B cell (primary cell): Measurements from ENCODE around the gene PPP1R9A. TPM values are rescaled to one million over a fixed set of nuclear protein-coding genes. Genes with fewer than 3 reads are reported as not detected.

ENCODE experiments used
- ATAC-seq: fragments of 200-7000 bp; cut with Tn5 transposase; one replicate; pipeline ENCODE4 v1.10.0; 2021; ENCODE audit warnings: low read depth, mild to moderate bottlenecking, moderate number of reproducible peaks, moderate library complexity
- CTCF ChIA-PET: fragments of 350-600 bp; sonication (Branson Sonifier 250); formaldehyde crosslinking; loops from one replicate; lab custom pipeline; 2021; ENCODE audit warnings: antibody characterized with exemption, inconsistent platforms; lab: Charles Lee
- POLR2A ChIA-PET: fragments of 350-600 bp; sonication (Branson Sonifier 250); formaldehyde crosslinking; loops from one replicate; lab custom pipeline; 2021; ENCODE audit warnings: antibody characterized with exemption; lab: Charles Lee
- DNase-seq: peaks from one replicate; pipeline ENCODE4 v3.0.0; 2013
- H2AFZ ChIP-seq: 2 replicates; pipeline ENCODE4 v1.6.1; 2012; ENCODE audit warnings: mild to moderate bottlenecking, low read depth, low read length; ENCODE audit not compliant: insufficient read depth, poor library complexity, severe bottlenecking
- H3K27ac ChIP-seq, 2 donors: 1 replicate in 1 of 2; 2 replicates in 1 of 2; pipeline ENCODE4 v1.5.1; 2012 to 2013; ENCODE audit warnings: low read length in 2 of 2, mild to moderate bottlenecking in 2 of 2, moderate library complexity in 1 of 2
- H3K27me3 ChIP-seq, 4 experiments: fragments of 200-600 bp in 1 of 4; sonication (generic) in 1 of 4; replicated peaks in 1 of 4; 1 replicate in 2 of 4; 2 replicates in 2 of 4; pipeline versions ENCODE4 v1.6.1 to v1.7.0; 2013 to 2016; ENCODE audit warnings: low read length in 3 of 4, mild to moderate bottlenecking in 2 of 4, mixed read lengths in 1 of 4, moderate library complexity in 1 of 4; ENCODE audit not compliant: insufficient read depth in 4 of 4, control insufficient read depth in 3 of 4; ENCODE audit errors: control extremely low read depth in 1 of 4
- H3K36me3 ChIP-seq, 2 experiments: replicated peaks in 1 of 2; 1 replicate in 1 of 2; 2 replicates in 1 of 2; pipeline versions ENCODE4 v1.6.1 to v1.7.1; 2013; ENCODE audit warnings: low read length in 1 of 2; ENCODE audit not compliant: insufficient read depth in 2 of 2, control insufficient read depth in 1 of 2; ENCODE audit errors: control extremely low read depth in 1 of 2, extremely low read depth in 1 of 2
- H3K4me1 ChIP-seq, 2 donors: fragments of 200-600 bp in 1 of 2; sonication (generic) in 1 of 2; 1 replicate in 1 of 2; 2 replicates in 1 of 2; pipeline versions ENCODE4 v1.5.1 to v1.6.1; 2013 to 2017; ENCODE audit warnings: low read length in 2 of 2; ENCODE audit not compliant: control insufficient read depth in 2 of 2, insufficient read depth in 2 of 2
- H3K4me2 ChIP-seq: replicated peaks from 2 replicates; pipeline ENCODE3; 2012; ENCODE audit warnings: mild to moderate bottlenecking, low read depth, low read length; ENCODE audit not compliant: poor library complexity, severe bottlenecking
- H3K4me3 ChIP-seq, 5 experiments: fragments of 200-600 bp in 1 of 5; sonication (generic) in 1 of 5; 1 replicate in 3 of 5; 2 replicates in 2 of 5; pipeline versions ENCODE4 v1.5.1 to v1.7.0; 2011 to 2016; ENCODE audit warnings: low read length in 4 of 5, mild to moderate bottlenecking in 4 of 5, low read depth in 2 of 5, control low read depth in 1 of 5, moderate library complexity in 1 of 5; ENCODE audit not compliant: insufficient read depth in 1 of 5; ENCODE audit errors: control extremely low read depth in 1 of 5, extremely low read depth in 1 of 5
- H3K79me2 ChIP-seq: fragments of 200-600 bp; sonication (generic); one replicate; pipeline ENCODE4 v1.6.0; 2016; ENCODE audit warnings: low read length; ENCODE audit not compliant: control insufficient read depth, insufficient read depth
- H3K9ac ChIP-seq: fragments of 200-600 bp; sonication (generic); 2 replicates; pipeline ENCODE4 v1.6.1; 2017; ENCODE audit warnings: mild to moderate bottlenecking, low read length, moderate library complexity
- H3K9me3 ChIP-seq, 3 donors: one replicate each; pipeline versions ENCODE4 v1.6.1 to v1.7.1; 2013; ENCODE audit warnings: low read length in 2 of 3; ENCODE audit not compliant: control insufficient read depth in 2 of 3, insufficient read depth in 1 of 3; ENCODE audit errors: control extremely low read depth in 1 of 3
- H4K20me1 ChIP-seq: 2 replicates; pipeline ENCODE4 v1.6.0; 2012; ENCODE audit warnings: mild to moderate bottlenecking, low read length; ENCODE audit not compliant: insufficient read depth, control insufficient read depth, poor library complexity, severe bottlenecking
- H3K27ac Mint-ChIP-seq: one replicate; pipeline ENCODE4 v1.8.0; 2021; ENCODE audit warnings: mixed read lengths
- H3K27me3 Mint-ChIP-seq: one replicate; pipeline ENCODE4 v1.8.0; 2021; ENCODE audit warnings: mixed read lengths
- H3K4me1 Mint-ChIP-seq: one replicate; pipeline ENCODE4 v1.8.0; 2021; ENCODE audit warnings: mixed read lengths
- H3K4me3 Mint-ChIP-seq: one replicate; pipeline ENCODE4 v1.8.0; 2021; ENCODE audit warnings: mixed read lengths
- H3K9me3 Mint-ChIP-seq: one replicate; pipeline ENCODE4 v1.8.0; 2022; ENCODE audit warnings: mixed read lengths; ENCODE audit not compliant: insufficient read depth
- EZH2 ChIP-seq: IDR thresholded peaks from 2 replicates; pipeline ENCODE4 v1.6.1; 2012; ENCODE audit warnings: borderline replicate concordance, low read depth, mild to moderate bottlenecking, moderate library complexity, low read length; ENCODE audit not compliant: insufficient read depth, poor library complexity, severe bottlenecking
- WGBS: methylation state at CpG from one replicate; pipeline ENCODE4 v1.1.5; 2013; ENCODE audit warnings: missing lambda C conversion rate; ENCODE audit not compliant: insufficient coverage; 5-methylcytosine and 5-hydroxymethylcytosine counted together
- intact Hi-C: fragments of 100-400 bp; cut with micrococcal nuclease; formaldehyde crosslinking; loops from one replicate; pipeline ENCODE4 v1.10.0; 2022
- polyA plus RNA-seq: library from polyadenylated mRNA; depleted of rRNA; stranded (reverse); fragments of >200 nt; gene quantifications from 2 replicates; pipeline ENCODE4 v1.2.3, GENCODE V29; 2012
- total RNA-seq, 2 donors: library from RNA; stranded (reverse); fragments of 120-200 nt in 1 of 2; gene quantifications; 1 replicate in 1 of 2; 2 replicates in 1 of 2; pipeline versions ENCODE4 v1.2.3 to v1.2.4, GENCODE V29; 2013 to 2022
- TF ChIP-seq, protein P1 (sequence below): fragments of 200-600 bp; IDR thresholded peaks from one replicate; pipeline ENCODE4 v1.8.0; 2022; ENCODE audit warnings: antibody characterized with exemption, mild to moderate bottlenecking

Gene PPP1R9A
- total and polyA plus RNA-seq, 2 donors (not counting 1 experiment from before 2014, with no cell fraction given) = 1.1 to 4.8 TPM

DNA sequence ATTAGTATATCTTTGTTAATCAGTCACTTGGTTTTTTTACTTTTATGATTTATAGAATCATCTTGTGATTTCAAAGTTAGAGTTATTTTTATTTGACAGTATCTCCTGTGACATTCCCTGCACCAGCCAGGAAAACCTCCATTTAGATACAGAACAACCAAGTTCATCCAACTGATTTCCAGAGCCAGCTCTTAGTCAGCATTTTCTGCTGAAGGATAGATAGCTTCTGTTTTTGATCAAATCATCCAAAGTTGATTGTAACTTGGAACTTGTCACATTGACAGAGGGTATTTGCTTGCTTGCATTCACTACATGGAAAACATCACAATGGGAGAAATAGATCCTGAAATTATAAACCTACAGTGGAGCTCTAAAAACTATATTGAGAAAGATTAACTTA, 294.3 kb downstream of the PPP1R9A start:
- ChIA-PET POLR2A (no interaction called here), CTCF (interaction anchor here (0.6 to 1.3 kb wide), 2 partner anchors 18 to 767 kb away, joined by 3 read pairs; no protein-coding TSS in a partner anchor)
- no peaks in the 10 kb centered on the region for H3K9me3 ChIP-seq
- Mint-ChIP-seq H3K9me3 (no peaks in the 10 kb centered on the region), H3K4me1 (no peaks in the 10 kb centered on the region), H3K27ac (no peak overlapping the region), H3K4me3 (no peak overlapping the region), H3K27me3 (no peaks in the 10 kb centered on the region)
- no peaks in the 10 kb centered on the region for H4K20me1 ChIP-seq
- ATAC-seq (no peak), DNase-seq (no peak)
- H3K27ac ChIP-seq = no peak overlapping the region
- H2AFZ ChIP-seq = no peak overlapping the region
- H3K79me2 ChIP-seq = no peaks in the 10 kb centered on the region
- intact Hi-C loops = no loop called here
- no peaks in the 10 kb centered on the region for H3K27me3 ChIP-seq
- H3K4me2 ChIP-seq = no peak overlapping the region
- no peaks in the 10 kb centered on the region for H3K4me1 ChIP-seq
- no peaks in the 10 kb centered on the region for H3K36me3 ChIP-seq
- TF ChIP-seq EZH2 = no peak
- TF ChIP-seq, protein P1, sequence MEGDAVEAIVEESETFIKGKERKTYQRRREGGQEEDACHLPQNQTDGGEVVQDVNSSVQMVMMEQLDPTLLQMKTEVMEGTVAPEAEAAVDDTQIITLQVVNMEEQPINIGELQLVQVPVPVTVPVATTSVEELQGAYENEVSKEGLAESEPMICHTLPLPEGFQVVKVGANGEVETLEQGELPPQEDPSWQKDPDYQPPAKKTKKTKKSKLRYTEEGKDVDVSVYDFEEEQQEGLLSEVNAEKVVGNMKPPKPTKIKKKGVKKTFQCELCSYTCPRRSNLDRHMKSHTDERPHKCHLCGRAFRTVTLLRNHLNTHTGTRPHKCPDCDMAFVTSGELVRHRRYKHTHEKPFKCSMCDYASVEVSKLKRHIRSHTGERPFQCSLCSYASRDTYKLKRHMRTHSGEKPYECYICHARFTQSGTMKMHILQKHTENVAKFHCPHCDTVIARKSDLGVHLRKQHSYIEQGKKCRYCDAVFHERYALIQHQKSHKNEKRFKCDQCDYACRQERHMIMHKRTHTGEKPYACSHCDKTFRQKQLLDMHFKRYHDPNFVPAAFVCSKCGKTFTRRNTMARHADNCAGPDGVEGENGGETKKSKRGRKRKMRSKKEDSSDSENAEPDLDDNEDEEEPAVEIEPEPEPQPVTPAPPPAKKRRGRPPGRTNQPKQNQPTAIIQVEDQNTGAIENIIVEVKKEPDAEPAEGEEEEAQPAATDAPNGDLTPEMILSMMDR = no peak
- H3K9ac ChIP-seq = no peak overlapping the region
- H3K4me3 ChIP-seq = no peak overlapping the region

DNA sequence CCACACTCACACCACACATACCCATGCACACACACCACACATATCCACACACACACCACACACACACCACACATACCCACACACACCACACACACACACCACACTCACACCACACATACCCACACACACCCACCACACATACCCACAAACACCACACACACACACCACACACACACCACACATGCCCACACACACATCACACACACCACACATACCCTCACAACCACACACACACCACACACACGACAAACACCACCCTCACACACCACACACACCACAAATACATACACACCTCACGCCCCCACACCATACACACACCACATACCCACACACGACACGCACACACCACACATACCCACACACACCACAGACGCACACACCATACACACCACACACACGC, 297.2 kb downstream of the PPP1R9A start:
- H3K27ac Mint-ChIP-seq = no peak overlapping the region
- Histone ChIP-seq H3K27me3 (no peaks in the 10 kb centered on the region), H3K4me3 (no peak overlapping the region), H3K9me3 (no peaks in the 10 kb centered on the region), H2AFZ (no peak overlapping the region), H3K79me2 (no peaks in the 10 kb centered on the region), H3K4me2 (no peak overlapping the region), H3K27ac (no peak overlapping the region), H4K20me1 (no peaks in the 10 kb centered on the region), H3K9ac (no peak overlapping the region), H3K36me3 (no peaks in the 10 kb centered on the region), H3K4me1 (no peaks in the 10 kb centered on the region)
- ChIA-PET CTCF (no interaction called here), POLR2A (no interaction called here)
- 85% methylated on average over 4 of the region's 6 CpGs for WGBS
- no peaks in the 10 kb centered on the region for H3K4me1 Mint-ChIP-seq
- TF ChIP-seq, protein P1 = no peak
- no peak for TF ChIP-seq EZH2
- DNase-seq = no peak
- no peak for ATAC-seq
- H3K4me3 Mint-ChIP-seq = no peak overlapping the region
- intact Hi-C loops = no loop called here
- H3K27me3 Mint-ChIP-seq = no peaks in the 10 kb centered on the region
- H3K9me3 Mint-ChIP-seq = no peaks in the 10 kb centered on the region
